Measurements from ENCODE around the gene LAMA4. TPM values are rescaled to one million over a fixed set of nuclear protein-coding genes. Genes with fewer than 3 reads are reported as not detected.

Gene LAMA4
- total and polyA plus RNA-seq, 3 donors from 2014 or later, result 37.6 to 61.0 (median 49.2) TPM

GRCh38 chr6:112160745-112161144 lies 93.6 kb downstream of the LAMA4 start:
- H3K36me3 ChIP-seq (ENCODE audit: low read depth, missing control alignments), result no peaks in the 10 kb centered on the region

GRCh38 chr6:112156668-112157067 lies 97.7 kb downstream of the LAMA4 start:
- Histone ChIP-seq H3K36me3 (ENCODE audit: low read depth, missing control alignments) (no peaks in the 10 kb centered on the region), H3K9me3 (no peaks in the 10 kb centered on the region), H3K27ac (no peak overlapping the region), H3K4me3 (no peak overlapping the region), H3K4me1 (no peaks in the 10 kb centered on the region), H3K27me3 (no peaks in the 10 kb centered on the region)
- WGBS, 2 donors, result 95 to 96% methylated on average over 4 of the region's 4 CpGs
- intact Hi-C loops (cut with DNase I; ENCODE audit: low total_unique reads), result no loop called here
- TF ChIP-seq CTCF (IDR thresholded peaks at IDR 0.05) (no peak), POLR2A (IDR thresholded peaks at IDR 0.05) (no peak)
- DNase-seq, result no peak

More at GRCh38 chr6:112160745-112161144, 93.6 kb downstream of the LAMA4 start:
- Histone ChIP-seq H3K27ac (no peak overlapping the region), H3K9me3 (no peaks in the 10 kb centered on the region), H3K4me1 (peaks cover 4% of the 10 kb centered on the region), H3K4me3 (no peak overlapping the region), H3K27me3 (no peaks in the 10 kb centered on the region)
- TF ChIP-seq POLR2A (IDR thresholded peaks at IDR 0.05) (no peak), CTCF (IDR thresholded peaks at IDR 0.05) (no peak)
- intact Hi-C loops (cut with DNase I; ENCODE audit: low total_unique reads), result no loop called here
- no peak for DNase-seq
- 100% methylated on average over 1 of the region's 1 CpG for WGBS, 2 donors

- H3K27me3 ChIP-seq, result no peaks in the 10 kb centered on the region
- no peak for TF ChIP-seq POLR2A (IDR thresholded peaks at IDR 0.05)
- no peak for TF ChIP-seq CTCF (IDR thresholded peaks at IDR 0.05)
- no peak overlapping the region for H3K4me3 ChIP-seq
- no peaks in the 10 kb centered on the region for H3K9me3 ChIP-seq
- H3K27ac ChIP-seq, result no peak overlapping the region
- 34 to 56% methylated on average over 2 to 3 of the region's 3 CpGs for WGBS, 2 donors
- H3K36me3 ChIP-seq (ENCODE audit: low read depth, missing control alignments), result no peaks in the 10 kb centered on the region
- intact Hi-C loops (cut with DNase I; ENCODE audit: low total_unique reads), result no loop called here
- no peaks in the 10 kb centered on the region for H3K4me1 ChIP-seq
- no peak for DNase-seq
Observed at GRCh38 chr6:112155886-112156285, 98.5 kb downstream of the LAMA4 start.

- H3K4me3 ChIP-seq, result no peak overlapping the region
- no peaks in the 10 kb centered on the region for H3K9me3 ChIP-seq
- TF ChIP-seq CTCF (IDR thresholded peaks at IDR 0.05), result no peak
- TF ChIP-seq POLR2A (IDR thresholded peaks at IDR 0.05), result no peak
- no peaks in the 10 kb centered on the region for H3K36me3 ChIP-seq (ENCODE audit: low read depth, missing control alignments)
- intact Hi-C loops (cut with DNase I; ENCODE audit: low total_unique reads), result no loop called here
- 84 to 86% methylated on average over 2 of the region's 2 CpGs for WGBS, 2 donors
- H3K27ac ChIP-seq, result no peak overlapping the region
- DNase-seq, result no peak
- no peaks in the 10 kb centered on the region for H3K4me1 ChIP-seq
- no peaks in the 10 kb centered on the region for H3K27me3 ChIP-seq
Observed at GRCh38 chr6:112154711-112155110, 99.7 kb downstream of the LAMA4 start.

- no peaks in the 10 kb centered on the region for H3K36me3 ChIP-seq (ENCODE audit: low read depth, missing control alignments)
- H3K9me3 ChIP-seq, result no peaks in the 10 kb centered on the region
- H3K27ac ChIP-seq, result no peak overlapping the region
Observed at GRCh38 chr6:112153926-112154607, 100.3 kb downstream of the LAMA4 start.

More at GRCh38 chr6:112153926-112154607, 100.3 kb downstream of the LAMA4 start:
- no peak for TF ChIP-seq CTCF (IDR thresholded peaks at IDR 0.05)
- no peak for TF ChIP-seq POLR2A (IDR thresholded peaks at IDR 0.05)
- no peak overlapping the region for H3K4me3 ChIP-seq
- 65 to 79% methylated on average over 5 of the region's 5 CpGs for WGBS, 2 donors
- DNase-seq, result no peak
- intact Hi-C loops (cut with DNase I; ENCODE audit: low total_unique reads), result no loop called here
- H3K4me1 ChIP-seq, result no peaks in the 10 kb centered on the region
- H3K27me3 ChIP-seq, result no peaks in the 10 kb centered on the region

Measured in testis (tissue), 3 donors.